Activated CD8-positive, alpha-beta T cell treated with anti-CD3 and anti-CD28 coated beads, Interleukin-2, amount 10 ng/mL, durations not matched to agents 7 days and 5 days (primary cell): ENCODE data around the gene SEPTIN2. TPM values are rescaled to one million over a fixed set of nuclear protein-coding genes. Genes with fewer than 3 reads are reported as not detected.
"Not testable (repeated sequence)": the region's sequence is repeated elsewhere in the genome, so short reads cannot be mapped to it uniquely, and the experiment has no call there.

ENCODE experiments used
- ATAC-seq: fragments of 150-1000 bp; cut with Tn5 transposase; one replicate; pipeline ENCODE4 v1.10.0; 2021; ENCODE audit warnings: moderate library complexity
- CTCF ChIA-PET: fragments of 350-600 bp; sonication (Branson Sonifier 250); formaldehyde crosslinking; loops from one replicate; lab custom pipeline; 2021; ENCODE audit warnings: antibody characterized with exemption; lab: Charles Lee
- POLR2A ChIA-PET: fragments of 350-600 bp; sonication (Branson Sonifier 250); formaldehyde crosslinking; loops from one replicate; lab custom pipeline; 2021; ENCODE audit warnings: antibody characterized with exemption; lab: Charles Lee
- DNase-seq: peaks from one replicate; pipeline ENCODE4 v3.0.0-alpha.2; 2020
- H3K27ac Mint-ChIP-seq: one replicate; pipeline ENCODE4 v1.8.0; 2021; ENCODE audit warnings: mild to moderate bottlenecking, mixed read lengths
- H3K27me3 Mint-ChIP-seq: one replicate; pipeline ENCODE4 v1.8.0; 2021; ENCODE audit warnings: low read depth, mixed read lengths
- H3K36me3 Mint-ChIP-seq: one replicate; pipeline ENCODE4 v1.8.0; 2021; ENCODE audit warnings: low read depth, mixed read lengths
- H3K4me1 Mint-ChIP-seq: one replicate; pipeline ENCODE4 v1.8.0; 2021; ENCODE audit warnings: low read depth, mixed read lengths
- H3K4me3 Mint-ChIP-seq: one replicate; pipeline ENCODE4 v1.8.0; 2021; ENCODE audit warnings: mild to moderate bottlenecking, mixed read lengths
- H3K9me3 Mint-ChIP-seq: one replicate; pipeline ENCODE4 v1.8.0; 2022; ENCODE audit warnings: mixed read lengths; ENCODE audit not compliant: insufficient read depth
- total RNA-seq, 2 experiments: library from RNA; stranded (reverse); gene quantifications; one replicate each; pipeline ENCODE4 v1.2.3, GENCODE V29; 2021

SEPTIN2 gene
- total RNA-seq, 2 experiments from 2014 or later = 247 TPM

DNA sequence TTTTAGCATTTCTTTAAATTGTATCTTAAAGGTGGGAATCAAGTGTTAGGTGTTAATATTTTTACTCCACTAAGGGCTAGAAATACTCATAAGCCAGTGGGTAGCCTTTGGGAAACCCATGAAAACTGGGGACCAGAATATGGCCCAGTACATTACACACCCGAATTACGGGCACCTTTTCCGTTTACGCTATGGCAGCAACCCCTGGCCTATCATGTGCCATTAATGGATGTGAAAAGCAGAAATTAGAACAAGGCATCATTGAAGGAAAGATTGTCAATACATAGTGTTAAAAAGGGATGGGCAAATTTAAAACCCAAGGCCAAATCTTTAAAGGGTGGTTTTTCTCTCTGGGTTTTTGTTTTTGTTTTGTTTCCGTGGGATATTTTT, 41.1 kb downstream of the SEPTIN2 start:
- ATAC-seq (no peak), DNase-seq (no peak)
- Mint-ChIP-seq H3K27ac (peak overlapping the region; percentile 80), H3K27me3 (no peaks in the 10 kb centered on the region), H3K36me3 (peaks cover 27% of the 10 kb centered on the region), H3K4me1 (peaks cover 27% of the 10 kb centered on the region), H3K9me3 (no peaks in the 10 kb centered on the region), H3K4me3 (peak overlapping the region; percentile 71)
- ChIA-PET POLR2A (no interaction called here), CTCF (no interaction called here)

DNA sequence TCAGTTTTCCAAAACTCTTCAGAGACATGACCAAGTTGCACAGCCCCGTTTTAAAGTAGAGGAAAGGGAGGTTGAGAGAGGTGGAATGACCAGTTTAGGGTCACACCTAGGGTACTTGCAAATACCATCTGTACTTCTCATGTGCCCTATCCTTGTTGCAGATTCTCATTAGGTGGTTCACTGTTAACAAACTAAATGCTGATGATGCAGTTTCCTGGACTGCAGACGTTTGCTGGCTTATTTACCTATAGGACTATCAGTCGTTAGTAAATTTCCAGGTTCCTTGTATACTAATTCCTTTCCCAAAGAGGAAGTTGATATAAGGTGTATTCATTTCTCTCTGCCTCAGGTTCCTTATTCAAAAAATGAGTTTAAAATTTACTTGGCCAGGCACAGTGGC, 41.8 kb downstream of the SEPTIN2 start:
- POLR2A ChIA-PET = no interaction called here
- peak overlapping the region; percentile 71 for H3K4me3 Mint-ChIP-seq
- CTCF ChIA-PET = no interaction called here
- no peaks in the 10 kb centered on the region for H3K9me3 Mint-ChIP-seq
- ATAC-seq (no peak), DNase-seq (no peak)
- peaks cover 22% of the 10 kb centered on the region for H3K36me3 Mint-ChIP-seq
- H3K27me3 Mint-ChIP-seq = no peaks in the 10 kb centered on the region
- H3K27ac Mint-ChIP-seq = no peak overlapping the region
- H3K4me1 Mint-ChIP-seq = peaks cover 24% of the 10 kb centered on the region

DNA sequence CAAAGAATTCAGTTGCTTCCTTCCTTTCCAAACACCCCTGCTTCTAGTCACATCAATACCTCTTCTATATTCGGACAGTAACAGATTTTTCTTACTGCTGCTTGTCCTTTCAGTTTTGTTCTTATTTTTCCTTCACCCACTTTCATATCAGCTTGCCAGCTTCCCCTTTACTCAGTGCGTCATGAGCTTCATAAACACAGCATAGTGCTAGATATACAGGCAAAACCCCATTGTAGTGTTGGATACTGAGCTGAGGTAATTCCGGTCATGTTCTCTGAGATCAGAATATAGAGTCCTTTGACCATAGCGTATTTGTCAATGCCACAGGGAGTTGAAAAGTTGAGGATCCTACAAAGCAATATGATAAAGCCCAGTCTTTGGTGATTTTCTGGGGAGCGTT, 42.7 kb downstream of the SEPTIN2 start:
- ATAC-seq = no peak
- DNase-seq = no peak
- POLR2A ChIA-PET = interaction anchor here (0.6 to 0.7 kb wide), 2 partner anchors 42 to 737 kb away, joined by 3 read pairs; partner anchors contain the start of gene SEPTIN2
- no peaks in the 10 kb centered on the region for H3K27me3 Mint-ChIP-seq
- CTCF ChIA-PET = no interaction called here
- H3K4me3 Mint-ChIP-seq = no peak overlapping the region
- peaks cover 15% of the 10 kb centered on the region for H3K36me3 Mint-ChIP-seq
- no peaks in the 10 kb centered on the region for H3K9me3 Mint-ChIP-seq
- peaks cover 26% of the 10 kb centered on the region for H3K4me1 Mint-ChIP-seq
- H3K27ac Mint-ChIP-seq = no peak overlapping the region

DNA sequence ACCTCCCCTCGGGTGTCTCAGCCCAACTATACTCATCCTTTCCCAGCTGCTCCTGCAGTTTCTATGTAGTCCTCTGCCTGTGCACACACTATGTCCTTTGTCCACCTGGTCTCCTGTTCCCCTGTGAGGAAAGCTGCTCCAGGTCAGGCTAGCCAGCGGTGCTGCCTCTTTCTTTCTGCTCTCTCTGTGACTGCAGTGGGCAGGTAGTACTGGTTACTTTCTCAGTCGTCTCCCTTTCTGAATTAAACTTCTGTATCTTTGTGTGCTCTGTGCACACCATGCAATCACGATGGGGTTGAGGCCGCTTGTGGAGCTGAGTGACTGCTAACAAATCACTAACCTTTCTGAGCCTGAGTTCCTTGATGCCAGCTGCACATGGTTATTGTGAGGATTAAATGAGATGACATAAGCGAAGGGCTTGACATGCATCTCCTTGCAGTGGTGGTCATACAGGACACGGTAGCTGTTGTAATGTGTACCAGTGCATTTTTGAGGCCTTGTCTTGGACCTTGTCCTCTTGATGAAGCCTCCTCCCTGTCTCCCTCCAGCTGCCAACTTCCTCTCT, 43.8 kb downstream of the SEPTIN2 start:
- peaks cover 5% of the 10 kb centered on the region for H3K36me3 Mint-ChIP-seq
- ChIA-PET POLR2A (no interaction called here), CTCF (interaction anchor here (1.0 kb wide), 1 partner anchor 300 kb away, joined by 3 read pairs; no protein-coding TSS in a partner anchor)
- H3K9me3 Mint-ChIP-seq = no peaks in the 10 kb centered on the region
- H3K27me3 Mint-ChIP-seq = no peaks in the 10 kb centered on the region
- no peak overlapping the region for H3K27ac Mint-ChIP-seq
- H3K4me3 Mint-ChIP-seq = no peak overlapping the region
- ATAC-seq = no peak
- peaks cover 26% of the 10 kb centered on the region for H3K4me1 Mint-ChIP-seq
- DNase-seq = no peak

DNA sequence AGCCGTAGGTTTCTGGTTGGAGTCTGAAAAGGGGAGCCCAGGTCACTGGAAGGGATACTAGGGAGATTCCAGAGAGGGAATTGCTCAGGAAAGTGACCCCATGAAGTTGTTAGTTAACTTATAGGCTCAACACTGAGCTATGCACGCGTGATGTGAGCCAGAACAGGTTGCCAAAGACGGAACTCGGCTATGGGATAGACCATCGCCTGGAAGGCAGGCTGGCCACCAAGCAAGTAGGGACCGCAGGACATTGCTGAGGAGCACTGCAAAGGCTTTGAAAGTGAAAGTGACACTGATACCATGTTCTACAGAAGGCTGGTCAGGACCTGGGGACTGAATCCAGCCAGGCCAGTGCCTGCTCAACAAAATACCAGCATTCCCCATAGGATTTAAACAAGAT, 47.7 kb downstream of the SEPTIN2 start:
- Mint-ChIP-seq H3K9me3 (no peaks in the 10 kb centered on the region), H3K27ac (no peak overlapping the region), H3K27me3 (no peaks in the 10 kb centered on the region), H3K4me3 (no peak overlapping the region), H3K36me3 (no peaks in the 10 kb centered on the region), H3K4me1 (peaks cover 11% of the 10 kb centered on the region)
- ATAC-seq (no peak), DNase-seq (no peak)
- ChIA-PET CTCF (no interaction called here), POLR2A (no interaction called here)

DNA sequence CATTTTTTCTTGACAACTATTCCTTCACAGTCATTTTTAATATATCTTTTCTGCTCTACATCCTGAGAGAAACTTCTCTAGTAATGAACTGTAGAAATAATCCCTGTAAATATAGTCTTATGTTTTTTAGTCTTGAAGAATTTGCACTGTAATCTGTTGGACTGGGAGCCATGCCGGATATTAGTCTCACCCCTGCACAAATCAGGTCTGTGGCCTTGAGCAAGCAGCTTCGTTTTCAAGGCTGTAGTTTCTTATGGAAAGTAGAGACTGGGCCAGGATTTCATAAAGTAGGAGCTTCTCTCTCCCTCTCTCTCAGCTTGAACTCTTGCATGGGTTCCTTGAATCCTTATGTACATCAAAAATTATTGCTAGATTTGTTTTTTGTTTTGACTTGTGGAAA, 49.1 kb downstream of the SEPTIN2 start:
- CTCF ChIA-PET = no interaction called here

DNA sequence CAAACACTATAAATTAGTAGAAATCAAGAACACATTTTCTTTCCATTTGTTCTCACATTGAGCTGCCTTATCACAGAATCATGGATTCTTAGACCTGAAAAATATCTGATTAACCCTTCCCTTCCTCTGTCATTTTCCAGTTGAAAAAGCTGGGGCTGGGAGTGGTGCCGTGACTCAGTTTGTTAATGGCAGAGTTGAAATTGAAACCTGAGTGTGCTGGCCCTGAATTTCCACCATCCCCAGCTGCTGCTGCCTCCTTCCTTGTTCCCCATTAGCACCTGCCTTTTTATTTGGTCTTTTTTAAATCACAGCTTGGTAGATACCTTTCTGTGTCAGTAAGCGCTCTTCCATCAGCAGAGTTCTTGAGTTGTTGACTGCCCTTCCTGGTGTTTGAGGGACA, 51.0 kb downstream of the SEPTIN2 start:
- POLR2A ChIA-PET = interaction anchor here (0.7 kb wide), 1 partner anchor 219 kb away, joined by 3 read pairs; no protein-coding TSS in a partner anchor
- no peak for ATAC-seq
- Mint-ChIP-seq H3K27me3 (no peaks in the 10 kb centered on the region), H3K36me3 (no peaks in the 10 kb centered on the region), H3K27ac (no peak overlapping the region), H3K4me1 (peaks cover 2% of the 10 kb centered on the region), H3K9me3 (no peaks in the 10 kb centered on the region), H3K4me3 (no peak overlapping the region)
- DNase-seq = no peak
- CTCF ChIA-PET = no interaction called here

More for the DNA sequence above, 49.1 kb downstream of the SEPTIN2 start:
- Mint-ChIP-seq H3K4me1 (peaks cover 2% of the 10 kb centered on the region), H3K27ac (no peak overlapping the region), H3K36me3 (no peaks in the 10 kb centered on the region), H3K27me3 (no peaks in the 10 kb centered on the region), H3K9me3 (no peaks in the 10 kb centered on the region), H3K4me3 (no peak overlapping the region)
- POLR2A ChIA-PET = no interaction called here
- DNase-seq = no peak
- no peak for ATAC-seq

DNA sequence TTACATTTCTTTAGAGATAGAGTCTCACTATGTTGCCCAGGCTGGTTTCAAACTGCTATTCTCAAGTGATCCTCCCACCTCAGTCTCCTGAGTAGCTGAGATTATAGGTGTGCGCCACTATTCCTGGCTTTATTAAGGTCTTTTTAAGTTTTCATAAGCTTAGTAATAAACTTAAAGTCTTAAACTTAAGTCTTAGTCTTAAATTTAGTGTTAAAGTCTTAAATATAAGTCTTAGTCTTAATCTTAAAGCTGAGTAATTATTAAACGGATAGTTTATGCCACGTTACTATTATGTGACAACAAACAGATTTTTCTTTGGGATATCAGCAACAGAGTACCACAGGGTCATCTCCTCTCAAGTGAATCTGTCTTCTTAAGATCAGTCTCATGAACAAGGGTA, 52.9 kb downstream of the SEPTIN2 start:
- Mint-ChIP-seq H3K36me3 (no peaks in the 10 kb centered on the region), H3K27ac (no peak overlapping the region), H3K4me1 (no peaks in the 10 kb centered on the region), H3K27me3 (no peaks in the 10 kb centered on the region), H3K4me3 (no peak overlapping the region), H3K9me3 (no peaks in the 10 kb centered on the region)
- ChIA-PET POLR2A (interaction anchor here (1.3 kb wide), 1 partner anchor 244 kb away, joined by 3 read pairs; no protein-coding TSS in a partner anchor), CTCF (interaction anchor here (1.0 kb wide), 1 partner anchor 23 kb away, joined by 4 read pairs; no protein-coding TSS in a partner anchor)
- DNase-seq (no peak), ATAC-seq (no peak)

DNA sequence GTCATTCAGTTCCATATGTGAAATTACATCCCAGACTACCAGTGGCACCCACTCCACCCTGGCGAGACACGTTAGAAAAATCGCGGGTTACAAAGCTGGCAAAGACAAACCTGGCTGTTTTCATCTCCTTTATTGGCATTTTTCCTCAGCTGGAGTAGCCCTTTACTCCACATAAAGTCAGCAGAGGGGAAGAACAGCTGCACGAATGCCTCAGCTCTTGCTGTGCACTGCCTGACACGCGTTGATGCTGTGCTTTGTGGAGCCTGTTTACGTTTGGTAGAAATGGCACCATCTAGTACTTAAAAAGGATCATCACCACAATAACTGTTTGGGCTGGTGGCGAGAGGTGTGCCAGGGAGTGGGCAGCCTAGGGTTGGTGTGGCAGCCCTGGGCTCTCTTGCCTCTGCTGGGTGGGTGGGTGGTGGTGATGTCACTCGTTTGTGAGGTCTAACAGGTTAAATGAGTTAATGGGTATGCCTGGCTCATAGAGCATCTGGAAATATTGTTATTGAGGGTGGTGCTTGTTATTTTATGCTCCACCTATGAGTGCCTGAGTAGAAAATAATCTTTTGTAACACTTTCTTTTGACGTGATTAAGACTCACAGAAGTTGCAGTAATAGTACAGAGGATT, 56.8 kb downstream of the SEPTIN2 start:
- Mint-ChIP-seq H3K27ac (no peak overlapping the region), H3K4me3 (no peak overlapping the region), H3K9me3 (no peaks in the 10 kb centered on the region), H3K36me3 (peaks cover 10% of the 10 kb centered on the region), H3K27me3 (no peaks in the 10 kb centered on the region), H3K4me1 (no peaks in the 10 kb centered on the region)
- ChIA-PET CTCF (no interaction called here), POLR2A (no interaction called here)
- DNase-seq = no peak
- no peak for ATAC-seq

DNA sequence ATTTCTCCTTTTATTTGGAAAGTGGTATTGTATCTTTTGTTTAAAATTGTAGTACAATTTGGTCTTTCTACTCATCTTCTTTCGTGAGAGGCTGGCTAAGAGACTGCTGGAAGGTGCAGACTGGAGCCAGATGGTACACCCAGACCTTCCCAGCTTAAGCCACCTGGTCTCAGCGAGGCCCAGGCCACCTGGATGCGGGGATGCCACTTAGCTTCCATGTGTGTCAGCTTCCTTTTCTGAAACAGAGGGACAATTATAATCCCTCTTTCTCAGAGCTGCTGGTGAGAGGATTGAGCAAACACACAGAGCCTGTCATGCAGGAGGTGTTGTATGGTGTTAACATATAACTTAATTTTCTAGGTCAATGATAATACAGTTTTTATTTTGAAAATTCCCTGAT, 57.7 kb downstream of the SEPTIN2 start:
- H3K27ac Mint-ChIP-seq = no peak overlapping the region

DNA sequence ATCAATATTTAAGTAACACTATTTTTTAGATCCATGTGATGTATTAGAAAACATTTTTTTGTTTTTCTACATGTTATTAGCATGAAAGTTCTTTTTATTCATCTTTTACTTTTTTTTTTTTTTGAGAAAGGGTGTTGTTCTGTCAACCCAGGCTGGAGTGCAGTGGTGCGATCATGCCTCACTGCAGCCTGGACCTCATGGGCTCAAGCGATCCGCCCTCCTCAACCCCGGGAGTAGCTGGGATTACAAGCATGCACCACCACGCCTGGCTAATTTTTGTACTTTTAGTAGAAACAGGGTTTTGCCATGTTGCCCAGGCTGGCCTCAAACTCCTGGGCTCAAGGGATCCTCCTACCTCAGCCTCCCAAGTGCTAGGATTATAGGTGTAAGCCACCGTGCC, 58.2 kb downstream of the SEPTIN2 start:
- H3K27me3 Mint-ChIP-seq, DNase-seq, ATAC-seq, CTCF ChIA-PET, H3K9me3 Mint-ChIP-seq, H3K4me3 Mint-ChIP-seq, H3K27ac Mint-ChIP-seq, POLR2A ChIA-PET, H3K4me1 Mint-ChIP-seq: not testable (repeated sequence)
- H3K36me3 Mint-ChIP-seq = peaks cover 12% of the 10 kb centered on the region

More for the DNA sequence above, 57.7 kb downstream of the SEPTIN2 start:
- DNase-seq (no peak), ATAC-seq (no peak)
- Mint-ChIP-seq H3K4me1 (no peaks in the 10 kb centered on the region), H3K27me3 (no peaks in the 10 kb centered on the region), H3K4me3 (no peak overlapping the region), H3K9me3 (no peaks in the 10 kb centered on the region), H3K36me3 (peaks cover 10% of the 10 kb centered on the region)
- ChIA-PET CTCF (no interaction called here), POLR2A (no interaction called here)

DNA sequence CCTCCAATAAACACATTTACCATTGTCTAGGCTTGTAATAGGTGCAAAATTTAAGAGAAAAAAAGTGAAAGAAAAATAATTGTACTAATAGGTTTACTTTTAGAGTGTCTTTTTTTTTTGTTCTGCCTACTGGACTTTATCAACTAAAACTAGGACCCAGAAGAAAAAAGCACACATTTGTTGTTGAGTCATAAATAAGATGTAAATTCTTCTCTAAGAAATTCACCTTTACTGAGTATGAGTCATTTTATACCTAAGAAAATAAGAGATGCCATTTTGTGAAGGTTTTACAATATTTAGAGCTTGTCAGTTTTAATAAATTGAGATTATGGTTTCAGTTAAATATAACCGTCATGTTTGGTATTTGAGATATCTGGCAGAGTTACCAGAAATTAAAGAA, 59.6 kb downstream of the SEPTIN2 start:
- H3K27ac Mint-ChIP-seq = no peak overlapping the region
- H3K4me3 Mint-ChIP-seq = no peak overlapping the region
- no peaks in the 10 kb centered on the region for H3K4me1 Mint-ChIP-seq
- H3K36me3 Mint-ChIP-seq = peaks cover 13% of the 10 kb centered on the region
- CTCF ChIA-PET = interaction anchor here (1.4 kb wide), 1 partner anchor 9 kb away, joined by 6 read pairs; no protein-coding TSS in a partner anchor
- ATAC-seq (no peak), DNase-seq (no peak)
- H3K9me3 Mint-ChIP-seq = no peaks in the 10 kb centered on the region
- H3K27me3 Mint-ChIP-seq = no peaks in the 10 kb centered on the region
- POLR2A ChIA-PET = interaction anchor here (0.6 kb wide), 1 partner anchor 179 kb away, joined by 3 read pairs; no protein-coding TSS in a partner anchor
